HG02840 (cell line): ENCODE measurements around the gene DTNA.
"Not testable (repeated sequence)": the region's sequence is repeated elsewhere in the genome, so short reads cannot be mapped to it uniquely, and the experiment has no call there.

Experiments used
- ATAC-seq: cut with Tn5 transposase; IDR thresholded peaks from one replicate; pipeline ENCODE4 v1.9.1; 2021; ENCODE audit warnings: mild to moderate bottlenecking, moderate library complexity, moderate number of reproducible peaks; ENCODE audit not compliant: unreplicated experiment, low FRiP score

The DTNA gene

DNA sequence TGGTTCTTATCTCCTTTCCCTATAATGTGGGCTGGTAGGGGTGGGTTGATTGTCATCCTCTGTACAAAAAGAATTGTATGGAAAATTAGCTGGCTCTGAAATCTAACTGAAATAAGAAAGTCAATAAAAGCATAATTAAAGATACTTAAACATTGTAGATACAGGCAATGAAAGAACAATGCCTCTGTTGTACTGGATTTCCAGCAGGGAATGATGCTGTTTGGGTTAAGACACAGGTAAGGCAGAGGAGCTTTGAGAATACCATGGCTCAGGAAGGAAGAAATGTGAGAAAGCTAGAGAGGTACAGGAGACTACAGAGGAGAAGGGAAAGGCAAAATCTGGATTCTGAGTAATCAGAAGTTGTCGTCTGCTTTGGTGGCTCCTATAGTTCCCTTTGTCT lies 10.1 kb downstream of the DTNA start:
- ATAC-seq = no peak

GRCh38 chr18:34723143-34723542 lies 13.0 kb downstream of the DTNA start:
- no peak for ATAC-seq

- not testable (repeated sequence) for ATAC-seq
Observed at GRCh38 chr18:34725737-34726136, 15.6 kb downstream of the DTNA start.

GRCh38 chr18:34726286-34727004 lies 16.3 kb downstream of the DTNA start:
- ATAC-seq = no peak

DNA sequence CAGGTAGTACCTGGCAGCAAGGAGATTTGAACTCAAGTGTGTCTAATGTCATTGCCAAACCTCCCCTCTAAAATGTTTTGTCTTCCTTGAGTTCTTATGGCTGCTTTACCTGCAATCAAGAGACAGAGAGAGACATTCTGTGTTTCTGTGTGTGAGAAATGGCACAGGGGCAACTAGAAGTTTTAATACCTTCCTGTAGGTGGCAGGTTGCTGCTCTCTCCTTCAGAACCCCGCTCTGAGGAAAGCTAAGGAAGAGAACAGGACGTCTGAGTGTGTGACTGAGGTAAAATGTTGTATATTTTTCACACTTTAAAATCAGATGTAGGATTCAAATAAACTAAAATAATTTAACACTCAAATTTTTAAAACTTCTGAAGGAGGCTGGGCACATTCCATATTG lies 19.2 kb downstream of the DTNA start:
- ATAC-seq = no peak

- ATAC-seq = no peak
Observed at GRCh38 chr18:34729740-34730355, 19.8 kb downstream of the DTNA start.

GRCh38 chr18:34730774-34731173 lies 20.7 kb downstream of the DTNA start:
- no peak for ATAC-seq

DNA sequence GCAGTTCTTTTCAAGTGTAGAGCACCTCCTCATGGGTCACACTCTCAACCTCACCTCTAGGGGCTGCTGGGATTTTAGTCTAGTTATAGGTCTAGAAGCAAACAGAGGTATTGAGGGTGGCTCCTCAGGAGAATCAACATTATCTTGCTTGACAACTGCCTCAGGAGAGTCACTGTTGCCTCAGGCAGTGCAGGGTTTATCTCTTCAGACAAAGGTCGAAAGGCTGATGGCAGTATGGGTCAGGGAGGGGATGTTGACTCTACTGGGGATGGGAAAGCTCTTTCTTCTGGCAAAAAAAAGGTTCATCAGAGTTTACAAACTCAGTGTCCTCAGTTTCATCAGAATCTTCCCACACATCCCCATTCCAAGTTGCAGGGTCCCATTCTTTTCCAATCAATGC lies 24.0 kb downstream of the DTNA start:
- ATAC-seq = no peak

DNA sequence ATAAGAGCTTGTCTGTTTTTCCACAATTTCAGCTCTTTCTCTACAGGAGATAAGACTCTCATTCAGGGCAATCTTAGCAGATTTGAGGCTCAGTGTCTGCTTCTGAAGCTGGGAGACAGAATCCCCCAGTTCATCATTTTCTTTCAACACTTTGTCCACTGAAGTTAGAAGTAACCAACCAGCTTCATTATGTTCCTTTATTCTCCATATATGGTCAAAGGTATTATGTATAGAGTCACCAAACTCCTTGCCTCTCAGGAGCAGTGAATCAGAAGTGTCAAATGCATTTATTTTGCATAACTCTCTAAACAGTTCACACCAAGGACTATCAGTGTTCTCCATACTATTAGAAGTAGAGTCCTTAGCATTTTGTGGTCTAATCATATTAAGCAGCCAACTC lies 24.4 kb downstream of the DTNA start:
- ATAC-seq = not testable (repeated sequence)

GRCh38 chr18:34738175-34738894 lies 28.2 kb downstream of the DTNA start:
- ATAC-seq = no peak

GRCh38 chr18:34740101-34740500 lies 30.0 kb downstream of the DTNA start:
- ATAC-seq = no peak

DNA sequence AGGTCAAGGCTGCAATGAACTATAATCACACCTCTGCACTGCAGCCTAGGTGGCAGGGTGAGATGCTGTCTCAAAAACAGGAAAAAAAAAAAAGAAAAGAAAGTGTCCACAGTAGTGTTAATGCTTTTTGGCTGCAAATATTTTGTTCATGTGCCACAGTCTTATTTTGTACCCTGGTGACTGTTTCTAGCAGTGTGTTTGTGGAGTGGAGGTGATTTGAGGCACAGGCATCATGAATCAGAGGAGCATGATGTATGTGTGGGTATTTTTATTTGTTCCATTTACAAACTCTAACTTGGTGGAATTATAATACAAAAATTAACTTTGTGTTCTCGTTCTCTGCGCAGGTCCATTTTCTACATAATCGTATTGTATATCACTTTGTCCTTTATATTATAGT lies 30.6 kb downstream of the DTNA start:
- ATAC-seq = no peak

DNA sequence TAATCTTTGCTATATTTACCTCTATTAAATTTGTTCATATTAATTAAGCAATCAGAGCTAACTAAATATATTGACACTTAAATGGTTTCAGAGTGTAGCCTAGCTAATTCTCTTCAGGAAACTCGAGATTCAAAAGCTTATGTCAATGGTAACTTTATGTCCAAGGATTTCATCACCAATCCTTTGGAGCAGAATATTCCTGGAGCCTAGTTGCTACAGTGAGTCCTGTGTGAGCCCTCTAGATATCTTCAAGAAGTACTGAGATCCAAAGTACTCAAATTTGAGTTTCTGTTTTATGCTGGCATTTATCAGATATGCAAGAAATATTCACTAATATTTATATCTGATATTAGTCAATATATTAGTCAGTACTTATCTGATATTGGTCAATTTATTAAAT lies 31.3 kb downstream of the DTNA start:
- ATAC-seq = no peak

DNA sequence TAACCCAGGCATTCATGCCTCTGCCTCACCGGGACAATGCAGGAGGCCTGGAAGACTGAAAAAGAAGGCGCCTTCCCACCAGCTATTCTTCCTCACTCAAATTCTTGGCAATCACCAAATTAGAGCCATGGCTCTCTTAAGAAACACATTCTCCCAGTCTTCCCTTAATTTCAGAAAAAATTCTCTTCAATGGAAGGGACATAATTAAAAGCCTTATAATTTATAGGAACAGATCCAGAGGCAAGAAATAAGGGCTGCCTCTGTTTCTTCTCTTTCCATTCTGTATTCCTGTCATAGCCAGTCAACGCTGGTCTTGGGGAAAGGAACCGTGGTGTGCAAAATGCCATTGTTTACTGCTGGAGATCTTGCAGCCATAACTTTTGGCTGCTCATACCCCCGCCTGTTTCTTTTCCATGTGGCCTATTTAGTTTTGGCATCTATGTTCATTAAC lies 32.8 kb downstream of the DTNA start:
- ATAC-seq = no peak

GRCh38 chr18:34744569-34744968 lies 34.5 kb downstream of the DTNA start:
- ATAC-seq = no peak

GRCh38 chr18:34746614-34747013 lies 36.5 kb downstream of the DTNA start:
- ATAC-seq = no peak

DNA sequence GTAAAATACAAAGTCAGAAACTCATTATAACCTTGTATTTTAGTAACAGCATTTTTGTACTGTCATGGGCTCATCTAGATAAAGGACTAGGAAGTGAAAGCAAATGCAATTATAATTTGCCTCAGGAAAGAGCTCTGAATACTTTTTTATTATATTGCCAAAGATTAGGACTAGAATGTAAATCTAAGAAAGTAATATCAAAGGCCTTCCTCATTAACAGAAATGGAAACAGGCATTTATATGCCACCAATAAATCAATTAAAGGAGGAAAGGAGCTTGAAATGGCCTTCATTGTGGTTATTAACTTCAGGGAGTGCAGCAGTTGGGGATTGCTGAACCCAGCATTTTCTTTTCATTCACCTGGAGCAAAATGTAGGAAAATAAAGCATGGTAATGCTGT lies 39.6 kb downstream of the DTNA start:
- no peak for ATAC-seq

DNA sequence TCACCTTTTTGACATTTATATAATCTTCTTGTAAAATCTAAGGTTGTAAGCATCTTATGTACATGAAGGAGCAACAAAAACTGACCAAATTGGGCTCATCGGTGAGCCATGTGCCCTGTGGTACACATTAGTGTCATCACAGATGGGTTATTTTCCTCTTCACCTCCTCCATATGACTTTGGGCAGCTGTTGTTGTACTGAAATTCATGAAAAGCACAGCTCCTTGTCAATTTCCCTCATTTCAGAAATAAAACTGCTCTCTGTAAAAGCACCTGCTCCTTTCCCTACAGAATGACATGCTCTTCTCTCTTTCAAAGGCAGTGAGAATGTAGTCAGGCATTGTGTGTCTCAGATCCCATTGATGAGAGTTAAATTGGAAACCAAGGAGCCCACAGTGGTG lies 42.0 kb downstream of the DTNA start:
- no peak for ATAC-seq

GRCh38 chr18:34754300-34754699 lies 44.2 kb downstream of the DTNA start:
- no peak for ATAC-seq

GRCh38 chr18:34757666-34758065 lies 47.6 kb downstream of the DTNA start:
- ATAC-seq = no peak

DNA sequence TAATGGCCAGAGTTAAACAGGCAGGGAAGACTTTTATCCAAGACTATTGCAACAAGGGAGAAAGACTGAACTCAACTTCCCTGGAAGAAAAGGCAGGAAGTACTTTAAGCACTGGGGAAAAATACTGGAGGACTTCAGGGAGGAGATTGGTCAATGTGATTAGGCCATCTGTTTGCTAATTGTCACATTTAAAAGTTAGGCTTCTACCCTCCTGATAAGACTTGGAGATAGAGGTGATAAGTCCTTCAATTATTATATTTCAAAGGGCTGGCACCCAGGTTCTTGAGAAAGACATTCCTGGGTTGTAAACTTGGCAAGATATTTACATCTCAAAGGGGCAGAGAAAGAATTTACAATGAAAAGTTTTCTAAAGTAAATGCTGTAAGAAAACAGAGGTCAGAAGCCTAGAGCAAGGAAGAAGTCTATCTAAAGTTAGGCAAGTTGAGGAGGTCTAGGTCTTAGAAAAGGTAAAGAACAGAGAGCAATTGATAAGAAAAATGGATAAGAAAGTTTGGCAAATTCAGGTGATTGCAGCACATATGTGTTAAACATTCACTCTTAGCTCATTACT lies 48.4 kb downstream of the DTNA start:
- ATAC-seq = no peak
